ENCODE data around the gene EXOC6.

GRCh38 chr10:93006435-93007039 lies 158.2 kb downstream of the EXOC6 start:
- no peak for TF ChIP-seq RARB (CRISPR knock-in tag; IDR thresholded peaks at IDR 0.05)
- no peak for TF ChIP-seq ZFP3 (CRISPR knock-in tag; IDR thresholded peaks at IDR 0.05)
- no peak for TF ChIP-seq PATZ1 (CRISPR knock-in tag; IDR thresholded peaks at IDR 0.05; ENCODE audit: borderline replicate concordance)
- no peak for TF ChIP-seq ARNTL (CRISPR knock-in tag; IDR thresholded peaks at IDR 0.05; ENCODE audit: borderline replicate concordance, low read depth)
- no peak for TF ChIP-seq ZNF565 (CRISPR knock-in tag; conservative IDR thresholded peaks at IDR 0.05; ENCODE audit: low read depth)
- no peak for TF ChIP-seq TSHZ2 (CRISPR knock-in tag; IDR thresholded peaks at IDR 0.05)
- TF ChIP-seq, protein P1, sequence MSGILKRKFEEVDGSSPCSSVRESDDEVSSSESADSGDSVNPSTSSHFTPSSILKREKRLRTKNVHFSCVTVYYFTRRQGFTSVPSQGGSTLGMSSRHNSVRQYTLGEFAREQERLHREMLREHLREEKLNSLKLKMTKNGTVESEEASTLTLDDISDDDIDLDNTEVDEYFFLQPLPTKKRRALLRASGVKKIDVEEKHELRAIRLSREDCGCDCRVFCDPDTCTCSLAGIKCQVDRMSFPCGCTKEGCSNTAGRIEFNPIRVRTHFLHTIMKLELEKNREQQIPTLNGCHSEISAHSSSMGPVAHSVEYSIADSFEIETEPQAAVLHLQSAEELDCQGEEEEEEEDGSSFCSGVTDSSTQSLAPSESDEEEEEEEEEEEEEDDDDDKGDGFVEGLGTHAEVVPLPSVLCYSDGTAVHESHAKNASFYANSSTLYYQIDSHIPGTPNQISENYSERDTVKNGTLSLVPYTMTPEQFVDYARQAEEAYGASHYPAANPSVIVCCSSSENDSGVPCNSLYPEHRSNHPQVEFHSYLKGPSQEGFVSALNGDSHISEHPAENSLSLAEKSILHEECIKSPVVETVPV (CRISPR knock-in tag; IDR thresholded peaks at IDR 0.05) = no peak
- no peak for TF ChIP-seq PPARA (CRISPR knock-in tag; IDR thresholded peaks at IDR 0.05; ENCODE audit: borderline replicate concordance)
- no peak for TF ChIP-seq GLIS3 (CRISPR knock-in tag; IDR thresholded peaks at IDR 0.05)
- TF ChIP-seq TCF4 (CRISPR knock-in tag; IDR thresholded peaks at IDR 0.05; ENCODE audit: borderline replicate concordance) = no peak
- TF ChIP-seq OSR1 (CRISPR knock-in tag; IDR thresholded peaks at IDR 0.05) = no peak
- no peak for TF ChIP-seq SNAI2 (CRISPR knock-in tag; IDR thresholded peaks at IDR 0.05)
- no peak for TF ChIP-seq ESRRG (CRISPR knock-in tag; IDR thresholded peaks at IDR 0.05)
- TF ChIP-seq BACH2 (CRISPR knock-in tag; IDR thresholded peaks at IDR 0.05; ENCODE audit: borderline replicate concordance) = no peak

Data from SK-N-SH treated with all-trans-retinoic acid at 6 μM for 48 hours (cell line).